ENCODE measurements around the gene GNAT2.

GNAT2 gene

DNA sequence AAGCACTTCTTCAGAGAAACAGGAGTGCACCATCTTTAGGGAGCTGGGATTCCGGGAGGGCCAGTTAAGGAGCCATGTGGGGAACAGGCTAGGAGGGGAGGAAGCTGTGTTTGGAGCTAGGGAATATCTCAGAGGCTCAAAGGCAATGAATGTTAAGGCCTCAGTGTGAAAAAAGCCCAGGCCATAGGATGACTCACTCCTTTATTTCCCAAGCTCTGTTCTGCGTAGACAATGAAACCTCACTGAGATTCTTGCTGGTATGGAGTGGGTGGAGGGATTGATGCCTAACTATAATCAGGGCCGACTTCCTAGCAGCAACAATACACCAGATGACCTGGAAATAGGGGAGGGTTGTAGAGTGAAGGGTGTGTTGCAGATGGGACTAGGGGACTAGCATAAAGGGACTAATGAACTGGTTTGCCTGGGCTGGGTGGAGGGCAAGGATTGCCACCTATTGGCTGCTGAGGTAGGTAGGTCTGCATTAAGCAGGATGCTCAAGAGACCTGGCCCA, 2.1 kb downstream of the GNAT2 start:
- TF ChIP-seq ZNF274 (IDR thresholded peaks at IDR 0.05; ENCODE audit: low read depth, low read length), result no peak
- no peak overlapping the region for H3K4me3 ChIP-seq (ENCODE audit: low read length)

DNA sequence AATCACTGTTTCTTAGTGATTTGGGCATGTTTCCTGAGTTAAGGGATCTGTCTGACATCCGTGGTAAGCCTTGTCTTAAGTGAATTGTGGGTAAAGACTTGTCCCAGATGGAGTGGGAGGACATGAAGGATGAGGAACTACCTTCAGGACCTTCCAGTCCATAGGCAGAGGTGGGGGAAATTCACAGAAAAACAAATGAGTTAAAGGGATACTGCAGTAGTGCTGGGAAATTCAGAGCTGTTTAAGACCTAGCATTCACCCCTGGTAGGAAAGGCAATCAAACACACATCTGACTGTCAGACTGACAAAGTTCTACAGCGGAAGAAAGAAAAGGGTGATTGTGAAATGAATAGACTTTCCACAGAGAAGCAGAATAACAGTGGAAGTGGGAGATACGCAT, 3.0 kb downstream of the GNAT2 start:
- TF ChIP-seq ZNF274 (IDR thresholded peaks at IDR 0.05; ENCODE audit: low read depth, low read length), result no peak
- H3K4me3 ChIP-seq (ENCODE audit: low read length), result no peak overlapping the region

DNA sequence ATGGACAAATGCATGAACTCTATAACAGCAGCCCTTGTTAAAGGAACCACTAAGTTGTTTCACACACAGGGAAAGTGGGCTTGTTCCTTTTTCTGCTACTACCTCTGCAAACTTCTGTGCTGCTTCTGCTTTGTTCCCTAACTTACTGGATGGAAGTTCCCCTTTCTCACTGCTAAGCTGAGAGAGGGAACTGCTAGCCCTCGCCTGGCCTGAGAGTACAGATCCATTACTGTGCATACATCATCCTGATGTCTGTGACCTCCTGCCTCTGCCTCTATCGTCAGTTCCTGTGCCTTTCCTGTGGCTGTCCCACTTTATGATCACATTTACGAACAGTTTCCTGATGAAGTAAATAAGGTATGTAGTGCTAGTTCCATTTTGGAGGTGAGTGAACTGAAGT, 3.5 kb downstream of the GNAT2 start:
- H3K4me3 ChIP-seq (ENCODE audit: low read length), result no peak overlapping the region
- no peak for TF ChIP-seq ZNF274 (IDR thresholded peaks at IDR 0.05; ENCODE audit: low read depth, low read length)

DNA sequence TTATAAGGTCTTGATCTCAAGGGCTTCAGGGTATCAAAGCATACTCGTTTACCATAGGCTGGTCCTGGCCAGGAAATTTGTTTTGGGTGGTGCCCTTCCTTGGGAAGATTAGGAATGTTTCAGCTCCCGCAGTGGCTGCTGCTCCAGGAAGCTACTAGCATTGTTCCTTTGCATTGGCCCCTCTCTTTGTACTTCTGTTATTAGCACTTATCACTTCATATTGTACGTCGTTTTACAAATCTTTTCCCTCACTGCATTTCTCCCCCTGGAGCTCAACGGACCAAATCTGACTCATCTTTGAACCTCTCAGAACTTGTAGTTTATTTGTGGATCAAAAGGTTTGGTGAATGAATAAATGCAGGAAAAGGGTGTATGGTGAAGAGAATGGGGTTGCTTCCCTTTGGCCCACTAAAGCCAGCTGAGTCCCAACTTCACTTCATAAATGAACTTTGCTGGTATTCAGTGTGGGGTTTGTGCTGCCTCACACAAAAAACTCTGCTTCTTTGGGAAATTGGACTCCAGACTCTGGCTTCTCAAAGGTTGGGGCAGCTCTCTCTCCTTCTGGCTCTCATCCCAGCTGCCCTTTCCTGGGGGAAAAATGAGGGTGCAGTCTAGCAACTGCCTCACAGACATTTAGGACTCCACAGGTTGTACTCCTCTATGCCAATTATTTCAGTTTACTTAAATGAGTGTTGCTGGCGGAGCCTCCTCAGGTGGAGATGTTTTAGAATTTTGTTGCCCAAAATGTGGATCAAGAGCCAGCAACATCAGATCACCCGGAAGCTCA, 5.9 kb downstream of the GNAT2 start:
- no peak overlapping the region for H3K4me3 ChIP-seq (ENCODE audit: low read length)
- TF ChIP-seq ZNF274 (IDR thresholded peaks at IDR 0.05; ENCODE audit: low read depth, low read length), result no peak

DNA sequence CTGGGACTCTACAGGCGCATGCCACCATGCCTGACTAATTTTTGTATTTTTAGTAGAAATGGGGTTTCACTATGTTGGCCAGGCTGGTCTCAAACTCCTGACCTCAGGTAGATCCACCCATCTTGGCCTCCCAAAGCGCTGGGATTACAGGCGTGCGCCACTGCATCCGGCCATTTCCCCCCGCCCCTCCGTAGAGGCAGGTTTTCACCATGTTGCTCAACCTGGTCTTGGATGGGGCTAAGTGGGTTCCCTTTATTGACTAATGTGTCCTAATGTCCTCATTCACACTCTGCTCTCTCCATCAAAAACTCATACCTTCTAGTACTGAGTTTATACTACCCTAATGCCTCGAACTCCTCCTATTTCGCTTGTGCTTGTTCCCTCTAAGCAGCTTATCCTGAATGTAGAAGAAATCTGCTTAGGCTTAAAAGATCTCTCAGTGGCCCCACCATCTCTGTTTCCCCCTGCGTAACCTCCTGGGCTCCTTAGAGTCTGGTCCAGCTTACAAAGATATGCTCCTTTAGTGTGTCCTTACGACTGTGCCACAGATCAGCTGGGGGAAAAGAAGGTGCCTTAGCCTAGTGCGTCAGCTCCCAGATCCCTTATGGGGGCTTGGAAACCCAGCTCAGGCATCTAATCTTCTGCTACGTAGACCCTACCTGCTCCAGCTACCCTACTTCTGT, 8.0 kb downstream of the GNAT2 start:
- TF ChIP-seq ZNF274 (IDR thresholded peaks at IDR 0.05; ENCODE audit: low read depth, low read length), result no peak
- no peak overlapping the region for H3K4me3 ChIP-seq (ENCODE audit: low read length)

DNA sequence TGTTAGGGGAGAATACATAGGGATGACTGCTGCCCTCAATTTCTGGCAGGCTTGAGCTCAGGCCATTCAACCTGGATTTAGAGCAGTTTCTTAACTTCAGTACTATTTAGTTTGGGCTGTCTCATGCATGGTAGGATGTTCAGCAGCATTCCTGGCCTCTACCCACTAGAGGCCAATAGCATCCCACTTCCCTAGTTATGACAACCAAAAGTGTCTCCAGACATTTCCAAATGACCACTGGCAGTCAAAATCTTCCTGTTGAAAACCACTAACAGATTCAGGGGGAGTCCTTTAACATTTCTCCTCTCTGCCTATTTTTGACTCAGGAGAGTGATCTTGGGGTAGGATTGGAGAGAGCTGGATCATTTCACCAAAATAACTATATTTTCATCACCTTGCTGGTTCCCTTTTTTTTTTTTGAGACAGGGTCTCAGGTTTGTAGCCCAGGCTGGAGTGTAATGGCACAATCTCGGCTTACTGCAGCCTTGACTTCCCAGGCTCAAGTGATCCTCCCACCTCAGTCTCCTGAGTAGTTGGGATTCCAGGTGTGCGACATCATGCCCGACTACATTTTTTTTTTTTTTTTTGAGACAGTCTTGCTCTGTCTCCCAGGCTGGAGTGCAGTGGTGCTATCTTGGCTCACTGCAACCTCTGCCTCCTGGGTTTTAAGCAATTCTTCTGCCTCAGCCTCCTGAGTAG, 8.7 kb downstream of the GNAT2 start:
- H3K4me3 ChIP-seq (ENCODE audit: low read length), result no peak overlapping the region
- TF ChIP-seq ZNF274 (IDR thresholded peaks at IDR 0.05; ENCODE audit: low read depth, low read length), result no peak

DNA sequence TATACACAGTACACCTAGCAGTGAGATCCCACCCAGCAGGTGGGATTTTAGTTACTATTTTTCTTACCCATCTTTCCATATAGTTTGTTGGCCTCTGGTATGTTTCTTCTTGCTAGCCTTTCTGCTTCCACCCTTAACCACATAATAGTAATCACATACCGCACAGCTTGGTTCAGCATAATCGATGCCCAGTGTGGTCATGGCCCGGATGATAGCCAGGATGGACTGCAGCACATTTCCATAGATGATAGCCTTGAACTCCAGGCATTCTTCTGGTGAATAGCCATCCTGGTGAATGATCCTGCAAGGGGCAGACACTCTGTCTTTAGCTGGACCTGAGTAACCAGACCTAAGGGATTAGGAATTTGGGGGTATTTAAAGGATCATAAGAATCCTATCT, 9.5 kb downstream of the GNAT2 start:
- H3K4me3 ChIP-seq (ENCODE audit: low read length), result no peak overlapping the region
- TF ChIP-seq ZNF274 (IDR thresholded peaks at IDR 0.05; ENCODE audit: low read depth, low read length), result no peak

DNA sequence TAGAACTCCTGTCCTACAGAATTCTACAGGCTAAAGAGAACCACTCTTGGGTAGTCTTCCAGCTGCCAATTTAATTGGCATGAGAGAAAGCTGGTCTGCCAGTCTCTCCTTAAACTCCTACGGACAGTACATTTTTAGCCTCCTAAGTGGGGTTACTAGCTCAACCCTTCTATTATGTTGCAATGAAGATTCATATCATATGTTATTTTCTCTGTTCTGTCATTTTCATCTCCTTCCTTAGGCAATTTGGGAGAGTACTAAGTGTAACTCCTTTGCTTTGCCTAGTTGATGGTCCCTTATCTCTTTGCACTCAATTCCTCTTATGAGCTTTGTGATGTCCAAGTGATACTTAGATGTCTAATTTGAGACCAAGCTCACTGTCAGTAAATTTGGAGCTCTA, 14.0 kb downstream of the GNAT2 start:
- no peak for TF ChIP-seq ZNF274 (IDR thresholded peaks at IDR 0.05; ENCODE audit: low read depth, low read length)
- no peak overlapping the region for H3K4me3 ChIP-seq (ENCODE audit: low read length)

DNA sequence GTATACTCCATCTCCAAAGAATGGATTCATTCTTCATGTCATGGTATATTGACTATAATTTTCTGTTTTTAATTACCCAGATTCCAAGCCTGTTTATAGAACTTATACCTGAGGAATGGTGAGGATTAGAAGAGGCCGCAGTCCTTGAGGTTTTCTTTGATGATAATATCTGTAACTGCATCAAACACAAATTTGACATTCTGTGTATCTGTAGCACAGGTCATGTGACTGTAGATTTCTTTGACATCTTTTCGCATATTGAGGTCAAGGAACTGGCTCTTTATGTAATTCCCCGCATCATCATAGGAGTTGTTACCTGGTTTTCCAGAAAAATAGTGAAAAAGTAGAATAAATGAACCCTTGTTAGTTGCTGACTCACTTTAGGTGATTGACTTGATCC, 16.2 kb downstream of the GNAT2 start:
- H3K4me3 ChIP-seq (ENCODE audit: low read length), result no peak overlapping the region
- no peak for TF ChIP-seq ZNF274 (IDR thresholded peaks at IDR 0.05; ENCODE audit: low read depth, low read length)

DNA sequence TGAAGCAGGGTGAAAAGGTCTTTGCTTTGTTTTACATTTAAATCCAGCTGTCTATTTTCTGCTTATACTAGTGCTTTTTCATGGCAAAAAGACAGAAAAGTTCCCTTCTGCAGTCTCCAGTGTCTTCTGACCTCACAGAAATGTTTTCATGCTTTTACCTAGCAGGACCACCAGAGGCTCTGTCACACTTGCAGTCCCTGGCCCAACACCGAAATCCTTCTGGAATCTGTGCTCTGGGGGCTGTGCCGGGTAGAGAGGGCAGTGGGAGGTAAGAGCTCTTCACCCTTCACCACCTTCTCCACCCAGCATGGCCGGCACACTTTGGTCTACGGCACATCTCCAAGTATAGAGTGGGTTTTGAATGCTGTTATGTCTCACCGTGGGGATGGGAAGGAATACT, 20.8 kb downstream of the GNAT2 start:
- TF ChIP-seq ZNF274 (IDR thresholded peaks at IDR 0.05; ENCODE audit: low read depth, low read length), result no peak
- H3K4me3 ChIP-seq (ENCODE audit: low read length), result no peak overlapping the region

DNA sequence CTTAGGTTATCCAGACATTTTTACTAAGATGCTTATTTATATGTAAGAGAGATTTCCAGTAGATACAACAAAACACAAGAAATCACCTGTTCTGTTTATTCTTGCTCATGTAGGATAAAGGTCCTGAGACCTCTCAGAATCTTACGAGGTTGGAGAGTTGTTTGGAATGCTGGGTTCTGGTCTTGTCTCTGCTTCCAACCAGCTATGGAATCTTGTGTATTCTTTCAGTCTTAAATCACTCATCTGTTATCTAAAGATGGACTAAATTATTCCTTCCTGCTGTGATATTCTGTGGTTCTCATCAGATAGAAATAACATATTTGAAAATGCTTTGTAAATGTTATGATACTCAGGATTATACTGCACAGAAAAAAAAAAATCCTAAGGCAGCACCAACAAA, 21.3 kb downstream of the GNAT2 start:
- no peak for TF ChIP-seq ZNF274 (IDR thresholded peaks at IDR 0.05; ENCODE audit: low read depth, low read length)
- no peak overlapping the region for H3K4me3 ChIP-seq (ENCODE audit: low read length)

DNA sequence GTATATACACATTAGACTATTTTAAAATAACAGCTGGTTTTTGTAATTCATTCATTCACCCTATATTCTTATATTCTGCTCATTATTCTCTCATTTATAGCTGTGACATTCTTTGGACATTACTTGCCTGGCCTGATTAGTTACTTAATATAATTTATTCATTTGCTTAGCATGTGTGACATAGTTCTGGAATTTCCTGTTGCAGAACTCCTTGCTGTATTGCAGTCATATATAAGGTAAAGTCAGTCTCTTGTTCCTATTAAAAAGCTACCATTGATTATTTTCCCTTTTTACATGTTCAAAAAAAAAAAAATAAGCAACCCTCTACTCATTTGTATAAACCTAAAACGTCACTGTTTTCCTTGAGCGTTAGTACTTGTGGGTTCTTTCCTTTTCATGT, 23.9 kb downstream of the GNAT2 start:
- no peak overlapping the region for H3K4me3 ChIP-seq (ENCODE audit: low read length)
- TF ChIP-seq ZNF274 (IDR thresholded peaks at IDR 0.05; ENCODE audit: low read depth, low read length), result no peak

DNA sequence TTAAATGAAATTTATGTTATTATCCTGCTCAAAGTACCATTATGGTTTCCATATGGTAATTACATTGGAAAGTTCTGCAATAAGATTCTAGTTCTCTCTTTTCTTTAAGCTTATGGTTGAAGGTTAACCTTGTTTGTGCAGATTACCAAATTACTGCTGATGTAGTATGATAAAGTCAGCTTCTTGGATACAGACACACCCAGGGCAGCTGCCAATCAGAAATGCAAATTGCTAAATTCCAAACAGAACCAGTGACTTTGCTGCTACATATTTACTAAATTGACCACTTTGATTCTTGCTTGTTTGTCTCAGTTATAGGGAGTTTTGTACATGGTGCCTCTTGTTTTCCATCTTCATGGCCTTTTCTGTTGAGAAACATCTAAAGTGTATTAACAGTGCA, 26.5 kb downstream of the GNAT2 start:
- TF ChIP-seq ZNF274 (IDR thresholded peaks at IDR 0.05; ENCODE audit: low read depth, low read length), result no peak
- no peak overlapping the region for H3K4me3 ChIP-seq (ENCODE audit: low read length)

DNA sequence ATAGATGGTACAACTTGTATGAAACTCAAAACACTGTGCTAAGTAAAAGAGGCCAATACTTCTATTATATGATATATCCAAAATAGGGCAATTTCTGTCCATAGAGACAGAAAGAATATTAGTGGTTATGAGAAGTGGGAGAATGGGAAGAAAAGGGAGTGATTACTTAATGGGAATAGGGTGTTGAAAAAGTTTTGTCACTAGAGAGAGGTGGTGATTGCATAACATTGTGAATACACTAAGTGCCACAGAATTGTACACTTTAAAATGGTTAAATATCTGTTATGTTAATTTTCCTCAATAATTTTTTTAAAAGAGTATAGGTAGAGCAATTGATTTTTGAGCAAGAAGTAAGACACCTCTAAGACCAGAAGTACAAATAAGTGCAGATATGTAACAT, 29.7 kb downstream of the GNAT2 start:
- H3K4me3 ChIP-seq (ENCODE audit: low read length), result no peak overlapping the region
- no peak for TF ChIP-seq ZNF274 (IDR thresholded peaks at IDR 0.05; ENCODE audit: low read depth, low read length)

DNA sequence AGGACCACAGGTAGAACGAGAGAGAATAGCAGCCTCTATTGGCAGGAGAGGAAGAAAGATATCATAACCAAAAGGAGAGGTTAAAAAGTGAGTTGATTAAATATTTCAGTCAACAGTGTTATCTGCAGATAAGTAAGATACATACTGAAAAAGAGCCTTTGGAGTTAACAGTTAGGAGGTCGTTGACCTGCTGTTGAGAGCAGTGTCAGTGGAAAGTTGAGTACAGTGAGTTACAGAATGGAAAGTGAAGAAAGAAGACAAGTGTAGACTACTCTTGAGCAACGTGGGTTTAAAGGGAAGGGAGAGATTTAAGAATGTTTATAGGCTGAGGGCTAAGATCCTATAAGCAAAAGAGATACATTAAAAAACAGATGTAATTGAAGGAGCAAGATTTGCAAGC, 30.2 kb downstream of the GNAT2 start:
- TF ChIP-seq ZNF274 (IDR thresholded peaks at IDR 0.05; ENCODE audit: low read depth, low read length), result no peak
- no peak overlapping the region for H3K4me3 ChIP-seq (ENCODE audit: low read length)

All from GM08714 (cell line).